ENCODE measurements around the gene GPR137.

GPR137 gene

GRCh38 chr11:64249563-64250414, 35.9 kb upstream of the GPR137 start:
- DNase-seq = no peak

GRCh38 chr11:64250415-64251015, 35.1 kb upstream of the GPR137 start:
- no peak for DNase-seq

GRCh38 chr11:64251016-64251752, 34.5 kb upstream of the GPR137 start, which contains the start of gene PLCB3:
Gene PLCB3, plus strand, starts transcription at chr11:64251530. Its CDS starts 120 bp downstream, at chr11:64251650.
- peak; percentile 73 for DNase-seq

- no peak for DNase-seq
Measured at GRCh38 chr11:64251753-64252002, 34.0 kb upstream of the GPR137 start.

GRCh38 chr11:64252003-64252872, 33.4 kb upstream of the GPR137 start:
- no peak for DNase-seq

- no peak for DNase-seq
Measured at GRCh38 chr11:64253043-64253442, 32.6 kb upstream of the GPR137 start.

GRCh38 chr11:64253481-64253880, 32.2 kb upstream of the GPR137 start:
- no peak for DNase-seq

GRCh38 chr11:64254326-64254725, 31.3 kb upstream of the GPR137 start:
- no peak for DNase-seq

- DNase-seq = no peak
Measured at GRCh38 chr11:64255135-64256128, 30.2 kb upstream of the GPR137 start.

- DNase-seq = no peak
Measured at GRCh38 chr11:64256300-64256699, 29.3 kb upstream of the GPR137 start.

- DNase-seq = no peak
Measured at GRCh38 chr11:64258356-64258755, 27.3 kb upstream of the GPR137 start.

GRCh38 chr11:64258946-64259532, 26.6 kb upstream of the GPR137 start:
- DNase-seq = no peak

- no peak for DNase-seq
Measured at GRCh38 chr11:64259533-64260067, 26.0 kb upstream of the GPR137 start.

GRCh38 chr11:64260147-64260708, 25.4 kb upstream of the GPR137 start:
- DNase-seq = no peak

GRCh38 chr11:64261556-64262080, 24.0 kb upstream of the GPR137 start:
- DNase-seq = no peak

- no peak for DNase-seq
Measured at GRCh38 chr11:64262271-64263002, 23.2 kb upstream of the GPR137 start.

- no peak for DNase-seq
Measured at GRCh38 chr11:64263021-64263946, 22.4 kb upstream of the GPR137 start.

GRCh38 chr11:64263947-64264317, 21.7 kb upstream of the GPR137 start:
- DNase-seq = no peak
